GM19324 (cell line): ENCODE results near the gene CADPS2.
"Not testable (repeated sequence)": the region's sequence is repeated elsewhere in the genome, so short reads cannot be mapped to it uniquely, and the experiment has no call there.

Experiments used
- ATAC-seq: cut with Tn5 transposase; IDR thresholded peaks from one replicate; pipeline ENCODE4 v1.9.1; 2021; ENCODE audit warnings: mild to moderate bottlenecking, moderate library complexity; ENCODE audit not compliant: unreplicated experiment, low FRiP score

Gene CADPS2

GRCh38 chr7:122858320-122858719 is 27.9 kb downstream of the CADPS2 start:
- ATAC-seq = no peak

DNA sequence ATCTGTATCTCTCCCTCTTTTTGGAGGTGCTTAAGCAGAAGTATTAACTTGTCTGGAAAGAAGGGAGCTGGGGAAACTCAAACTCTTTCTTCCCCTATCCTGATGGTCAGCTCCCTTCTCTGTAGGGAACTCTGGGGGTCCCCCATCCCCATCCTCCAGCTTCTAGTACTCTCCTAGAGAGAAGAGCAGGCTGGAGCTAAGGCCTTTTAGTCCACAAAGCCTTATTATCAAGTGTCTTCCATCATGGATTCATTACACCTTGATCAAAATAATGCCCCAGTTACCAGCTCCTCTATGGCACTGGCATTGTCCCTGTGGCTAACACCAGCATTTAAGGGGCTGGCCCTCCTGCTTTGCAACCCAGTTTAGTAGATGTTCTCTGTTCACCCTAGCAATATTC is 35.7 kb downstream of the CADPS2 start:
- no peak for ATAC-seq

DNA sequence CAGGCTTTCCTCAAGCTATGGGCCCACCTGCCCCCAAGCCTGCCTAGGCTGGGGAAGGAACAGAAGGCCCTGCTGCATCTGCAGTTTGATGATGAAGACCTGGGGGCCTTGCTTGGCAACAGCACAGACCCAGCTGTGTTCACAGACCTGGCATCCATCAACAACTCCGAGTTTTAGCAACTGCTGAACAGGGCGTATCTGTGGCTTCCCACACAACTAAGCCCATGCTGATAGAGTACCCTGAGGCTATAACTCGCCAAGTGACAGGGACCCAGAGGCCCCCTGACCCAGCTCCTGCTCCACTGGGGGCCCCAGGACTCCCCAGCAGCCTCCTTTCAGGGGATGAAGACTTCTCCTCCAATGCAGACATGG is 36.3 kb downstream of the CADPS2 start:
- ATAC-seq = no peak

GRCh38 chr7:122849322-122849956 is 36.8 kb downstream of the CADPS2 start:
- ATAC-seq = no peak

GRCh38 chr7:122847871-122848473 is 38.3 kb downstream of the CADPS2 start:
- no peak for ATAC-seq

DNA sequence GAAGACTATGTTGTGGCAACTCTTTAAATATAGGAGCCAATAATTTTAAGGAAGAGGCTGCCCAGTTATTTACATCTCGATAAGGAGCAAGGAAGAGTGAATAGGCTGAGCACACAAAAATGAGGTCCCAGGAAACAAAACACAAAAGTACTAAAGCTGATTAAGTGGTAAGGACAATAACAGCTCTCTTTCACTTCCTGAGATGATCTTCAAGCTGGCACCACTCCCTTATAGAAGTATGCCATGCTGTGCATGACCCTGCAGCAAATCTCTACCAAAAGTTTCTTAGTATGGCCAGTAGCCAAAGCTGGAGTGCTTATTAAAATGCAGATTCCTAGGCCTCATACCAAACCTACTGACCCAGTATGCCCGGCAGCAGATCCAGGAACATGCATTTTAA is 39.7 kb downstream of the CADPS2 start:
- ATAC-seq = no peak

GRCh38 chr7:122845286-122845685 is 41.0 kb downstream of the CADPS2 start:
- ATAC-seq = no peak

GRCh38 chr7:122844191-122844988 is 41.9 kb downstream of the CADPS2 start:
- ATAC-seq = no peak

DNA sequence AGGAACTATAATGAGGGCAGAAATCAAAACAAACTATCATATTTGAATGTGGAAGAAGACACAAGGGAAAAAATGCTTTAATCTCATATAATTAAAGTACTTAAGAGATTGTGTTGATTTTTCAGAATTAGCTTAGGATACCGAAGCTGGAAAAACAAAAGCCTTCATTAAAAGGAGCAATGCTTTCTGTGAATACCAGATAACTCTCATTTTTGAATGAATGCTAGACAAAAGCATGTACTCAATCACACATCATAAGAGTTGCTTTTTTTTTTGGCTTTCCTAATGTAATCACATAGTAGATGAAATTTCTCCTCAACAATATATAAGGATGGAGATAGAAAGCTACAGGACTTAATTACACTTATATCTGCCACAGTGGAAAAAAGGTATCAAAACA is 43.3 kb downstream of the CADPS2 start:
- ATAC-seq = no peak

DNA sequence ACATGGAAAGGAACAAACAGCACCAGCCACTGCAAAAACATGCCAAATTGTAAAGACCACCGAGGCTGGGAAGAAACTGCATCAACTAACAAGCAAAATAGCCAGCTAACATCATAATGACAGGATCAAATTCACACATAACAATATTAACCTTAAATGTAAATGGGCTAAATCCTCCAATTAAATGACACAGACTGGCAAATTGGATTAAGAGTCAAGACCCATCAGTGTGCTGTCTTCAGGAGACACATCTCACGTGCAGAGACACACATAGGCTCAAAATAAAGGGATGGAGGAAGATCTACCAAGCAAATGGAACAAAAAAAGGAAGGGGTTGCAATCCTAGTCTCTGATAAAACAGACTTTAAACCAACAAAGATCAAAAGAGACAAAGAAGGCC is 50.0 kb downstream of the CADPS2 start:
- not testable (repeated sequence) for ATAC-seq

- ATAC-seq = not testable (repeated sequence)
Observed at GRCh38 chr7:122834571-122834942, 51.7 kb downstream of the CADPS2 start.

DNA sequence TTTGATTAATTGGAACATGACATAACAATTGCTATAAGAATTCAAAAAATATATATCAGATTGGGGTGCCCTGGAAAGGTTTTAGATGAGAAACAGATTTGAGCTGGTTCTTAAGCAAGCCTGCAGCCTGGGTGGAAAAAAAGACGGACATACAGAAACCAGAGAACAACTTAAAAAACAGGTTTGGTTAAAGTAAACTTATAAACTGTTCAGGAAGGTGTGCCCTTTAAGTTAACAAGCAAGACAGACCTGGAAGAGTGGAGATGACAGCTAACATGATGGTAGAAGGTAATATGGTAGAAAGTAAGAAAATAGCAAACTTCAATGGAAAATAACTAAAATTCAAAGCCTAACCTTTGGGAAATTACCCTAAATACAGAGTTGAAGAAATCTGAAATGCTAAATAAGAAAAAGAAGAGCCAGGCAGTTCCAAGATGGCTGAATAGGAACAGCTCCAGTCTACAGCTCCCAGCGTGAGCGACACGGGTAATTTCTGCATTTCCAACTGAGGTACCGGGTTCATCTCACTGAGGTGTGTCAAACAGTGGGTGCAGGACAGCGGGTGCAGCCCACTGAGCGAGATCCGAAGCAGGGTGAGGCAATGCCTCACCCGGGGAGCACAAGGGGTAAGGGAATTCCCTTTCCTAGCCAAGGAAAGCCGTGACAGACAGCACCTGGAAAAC is 52.2 kb downstream of the CADPS2 start:
- ATAC-seq = no peak

GRCh38 chr7:122831436-122831835 is 54.8 kb downstream of the CADPS2 start:
- ATAC-seq = no peak

DNA sequence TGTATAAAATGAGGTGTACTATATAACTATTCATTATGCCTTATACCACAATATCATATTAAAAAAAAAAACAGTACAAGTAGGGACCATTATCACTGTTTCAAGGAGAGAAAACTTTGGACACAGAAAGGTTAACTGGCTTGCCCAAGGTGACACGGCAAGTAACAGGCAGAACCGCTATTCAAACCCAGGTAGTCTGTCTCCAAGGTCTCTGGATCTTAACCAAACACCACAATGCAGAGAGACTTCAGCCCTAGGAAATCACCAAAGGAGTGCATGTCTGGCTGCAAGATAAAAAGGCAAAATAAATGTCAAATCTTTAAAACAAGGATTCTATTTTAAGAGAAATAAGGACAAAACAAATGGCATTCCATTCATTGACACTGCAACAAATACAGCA is 56.3 kb downstream of the CADPS2 start:
- no peak for ATAC-seq

- no peak for ATAC-seq
Observed at GRCh38 chr7:122827763-122828162, 58.5 kb downstream of the CADPS2 start.

DNA sequence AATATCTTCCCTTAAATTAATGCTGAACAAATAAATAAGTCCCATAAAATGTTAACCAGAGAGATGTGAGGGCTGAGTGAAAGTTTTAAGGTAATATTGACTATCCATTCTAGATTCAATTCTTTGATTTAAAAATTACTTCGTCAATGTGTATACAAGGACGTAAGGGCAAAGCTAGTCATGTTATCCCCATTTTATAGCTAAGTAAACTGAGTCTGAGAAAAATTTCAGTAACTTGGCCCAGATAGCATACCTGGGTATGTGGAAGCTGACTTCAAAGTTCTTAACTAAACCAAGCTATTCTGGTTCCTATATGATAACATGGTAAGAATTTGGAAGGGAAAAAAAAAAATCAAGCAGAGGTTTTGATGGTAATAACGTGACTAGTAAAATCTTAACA is 72.4 kb downstream of the CADPS2 start:
- ATAC-seq = no peak

GRCh38 chr7:122803851-122804250 is 82.4 kb downstream of the CADPS2 start:
- ATAC-seq = no peak

DNA sequence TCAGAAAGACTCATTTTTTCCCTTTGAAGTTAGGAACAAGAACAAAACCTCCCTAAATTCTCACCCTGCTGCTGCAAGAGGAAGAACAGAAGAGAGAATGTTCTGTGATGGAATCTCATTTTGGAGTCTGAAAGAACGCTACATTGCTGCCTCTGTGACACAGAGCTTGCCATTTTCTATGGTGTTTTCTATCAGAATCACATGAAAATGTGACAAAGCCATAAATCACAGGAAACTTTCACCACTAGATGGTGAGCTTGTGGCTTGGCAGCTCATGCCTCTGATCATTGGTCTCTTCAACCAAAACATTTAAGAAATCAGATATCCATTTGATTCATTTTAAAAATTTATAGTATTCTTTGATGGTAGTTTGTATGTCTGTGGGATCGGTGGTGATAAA is 82.9 kb downstream of the CADPS2 start:
- ATAC-seq = no peak

DNA sequence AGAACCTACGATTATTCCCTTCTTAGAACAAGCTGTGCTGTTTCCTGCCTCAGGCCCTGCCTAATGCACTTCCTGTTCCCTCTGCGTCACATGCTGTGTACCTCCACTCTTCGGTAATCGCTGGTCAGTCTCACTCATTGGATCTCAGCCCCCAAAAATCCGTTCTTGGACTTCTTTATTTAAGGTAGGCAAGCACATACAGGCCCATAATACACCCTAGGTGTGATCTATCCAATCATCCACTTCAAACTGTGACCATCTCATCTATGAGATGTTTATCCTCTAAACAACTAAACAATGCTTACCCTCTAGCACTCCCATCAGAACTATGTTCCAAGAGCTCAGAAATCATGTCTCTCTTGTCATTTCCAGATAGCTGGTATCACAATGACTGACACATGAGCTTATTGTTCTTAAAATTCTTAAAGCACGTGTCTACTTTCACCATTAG is 83.9 kb downstream of the CADPS2 start:
- ATAC-seq = no peak

DNA sequence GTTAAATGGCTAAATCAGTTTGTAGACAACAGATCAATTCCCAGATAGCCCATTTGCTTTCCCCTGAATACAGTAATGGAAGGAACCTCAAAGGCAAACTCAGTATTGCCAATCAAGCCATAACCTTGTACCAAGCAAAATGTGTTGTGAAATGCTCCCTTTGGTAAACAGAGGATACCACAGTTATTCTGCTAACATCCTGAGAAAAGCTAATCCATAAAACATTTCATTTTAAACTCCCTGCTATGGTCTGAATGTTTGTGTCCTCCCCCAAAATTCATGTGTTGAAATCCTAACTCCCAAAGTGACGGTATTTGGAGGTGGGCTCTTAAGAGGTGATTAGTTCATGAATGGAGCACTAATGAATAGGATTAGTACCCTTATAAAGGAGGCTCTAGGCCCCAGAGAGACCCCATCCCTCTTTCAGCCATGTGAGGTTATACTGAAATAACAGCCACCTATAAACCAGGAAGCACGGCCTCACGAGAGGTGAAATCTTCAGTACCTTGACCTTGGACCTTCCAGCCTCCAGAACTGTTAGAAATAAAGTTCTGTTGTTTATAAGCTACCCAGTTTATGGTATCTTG is 94.2 kb downstream of the CADPS2 start:
- ATAC-seq = no peak

DNA sequence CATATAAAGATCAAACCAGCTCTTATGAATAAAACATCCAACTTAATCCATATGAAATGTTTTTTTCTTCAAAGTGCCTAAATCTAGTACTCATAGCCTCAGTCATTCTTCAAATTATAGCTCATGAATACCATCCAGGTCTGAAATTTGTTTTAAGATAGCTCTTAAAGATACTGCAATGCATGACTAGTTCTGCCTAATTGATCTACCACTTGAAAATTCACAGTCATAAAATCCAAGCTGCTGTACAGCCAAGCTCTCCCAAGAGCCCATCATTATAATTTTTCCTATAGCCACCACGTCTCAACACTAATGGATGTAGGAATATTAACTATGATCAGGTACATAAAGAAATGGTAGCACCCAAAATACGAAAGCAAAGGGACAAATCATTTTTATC is 95.7 kb downstream of the CADPS2 start:
- no peak for ATAC-seq
